WERI-Rb-1 (cell line): ENCODE data around the gene FAM216A.
"Not testable (repeated sequence)": the region's sequence is repeated elsewhere in the genome, so short reads cannot be mapped to it uniquely, and the experiment has no call there.

Experiments
- DNase-seq: peaks from one replicate; pipeline ENCODE4 v3.0.0-alpha.2; 2020
- H3K27ac ChIP-seq: fragments of 250-450 bp; sonication (Bioruptor Pico); 2 replicates; pipeline ENCODE4 v1.5.1; 2020; ENCODE audit warnings: mild to moderate bottlenecking, moderate library complexity
- H3K27me3 ChIP-seq: fragments of 250-450 bp; sonication (Bioruptor Pico); 2 replicates; pipeline ENCODE4 v1.5.1; 2021; ENCODE audit warnings: mild to moderate bottlenecking, low read depth, moderate library complexity; ENCODE audit not compliant: insufficient read depth, severe bottlenecking
- H3K36me3 ChIP-seq: fragments of 250-450 bp; sonication (Bioruptor Pico); 2 replicates; pipeline ENCODE4 v1.5.1; 2020; ENCODE audit warnings: mild to moderate bottlenecking, moderate library complexity
- H3K4me3 ChIP-seq: 2 replicates; pipeline ENCODE4 v1.5.1; 2011; ENCODE audit warnings: low read depth, mild to moderate bottlenecking, control low read depth, low read length
- H3K9me3 ChIP-seq: fragments of 250-450 bp; sonication (Bioruptor Pico); 2 replicates; pipeline ENCODE4 v1.5.1; 2021; ENCODE audit warnings: mild to moderate bottlenecking, moderate library complexity; ENCODE audit not compliant: severe bottlenecking
- TF ChIP-seq, protein P1 (sequence below): IDR thresholded peaks from 2 replicates; pipeline ENCODE4 v1.5.1; 2011; ENCODE audit warnings: low read depth, mild to moderate bottlenecking, control low read depth, inconsistent platforms, low read length

Gene FAM216A

DNA sequence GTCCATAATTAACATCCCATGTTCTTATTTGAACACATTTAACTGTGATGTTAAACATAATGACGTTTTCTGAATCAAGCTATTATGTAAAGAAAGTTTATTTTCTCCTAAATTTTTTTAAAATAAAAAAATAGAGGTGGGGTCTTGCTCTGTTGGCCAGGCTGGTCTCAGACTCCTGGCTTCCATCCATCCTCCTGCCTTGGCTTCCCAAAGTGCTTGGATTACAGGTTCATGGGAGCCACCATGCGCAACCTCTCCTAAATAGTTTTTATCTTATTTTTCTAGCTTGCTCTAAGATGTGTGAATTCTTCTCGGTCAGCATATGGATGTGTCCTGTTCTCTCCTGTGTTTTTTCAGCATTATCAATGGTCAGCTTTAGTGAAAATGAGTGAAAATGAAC is 36.7 kb downstream of the FAM216A start:
- TF ChIP-seq, protein P1, sequence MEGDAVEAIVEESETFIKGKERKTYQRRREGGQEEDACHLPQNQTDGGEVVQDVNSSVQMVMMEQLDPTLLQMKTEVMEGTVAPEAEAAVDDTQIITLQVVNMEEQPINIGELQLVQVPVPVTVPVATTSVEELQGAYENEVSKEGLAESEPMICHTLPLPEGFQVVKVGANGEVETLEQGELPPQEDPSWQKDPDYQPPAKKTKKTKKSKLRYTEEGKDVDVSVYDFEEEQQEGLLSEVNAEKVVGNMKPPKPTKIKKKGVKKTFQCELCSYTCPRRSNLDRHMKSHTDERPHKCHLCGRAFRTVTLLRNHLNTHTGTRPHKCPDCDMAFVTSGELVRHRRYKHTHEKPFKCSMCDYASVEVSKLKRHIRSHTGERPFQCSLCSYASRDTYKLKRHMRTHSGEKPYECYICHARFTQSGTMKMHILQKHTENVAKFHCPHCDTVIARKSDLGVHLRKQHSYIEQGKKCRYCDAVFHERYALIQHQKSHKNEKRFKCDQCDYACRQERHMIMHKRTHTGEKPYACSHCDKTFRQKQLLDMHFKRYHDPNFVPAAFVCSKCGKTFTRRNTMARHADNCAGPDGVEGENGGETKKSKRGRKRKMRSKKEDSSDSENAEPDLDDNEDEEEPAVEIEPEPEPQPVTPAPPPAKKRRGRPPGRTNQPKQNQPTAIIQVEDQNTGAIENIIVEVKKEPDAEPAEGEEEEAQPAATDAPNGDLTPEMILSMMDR: no peak
- Histone ChIP-seq H3K27me3 (no peaks in the 10 kb centered on the region), H3K4me3 (no peak overlapping the region), H3K9me3 (peaks cover 4% of the 10 kb centered on the region), H3K36me3 (peaks cover under 1% of the 10 kb centered on the region), H3K27ac (no peak overlapping the region)
- DNase-seq: no peak

DNA sequence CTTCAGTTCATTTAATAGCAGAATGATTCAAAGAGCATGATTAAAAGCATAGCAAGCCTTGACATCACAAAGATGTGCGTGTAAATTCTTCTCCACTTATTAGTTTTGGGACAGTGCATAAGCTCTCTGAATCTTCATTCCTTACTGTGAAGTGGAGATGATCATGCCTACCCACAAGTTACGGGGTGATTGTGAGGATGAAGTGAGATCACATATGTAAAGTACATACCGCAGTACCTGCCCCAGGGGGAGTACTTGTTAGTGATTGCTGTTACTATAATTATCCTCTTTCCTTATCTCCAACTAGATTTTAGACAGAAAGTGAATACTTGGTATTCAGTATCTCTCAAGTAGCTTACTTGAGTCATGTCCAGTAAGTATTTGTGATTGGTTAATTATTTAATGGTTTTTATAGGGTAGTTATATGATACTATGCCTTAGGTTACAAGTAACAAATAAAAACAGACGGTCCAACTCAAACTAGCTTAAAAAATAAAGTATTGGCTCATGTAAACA is 39.5 kb downstream of the FAM216A start:
- Histone ChIP-seq H3K27me3 (no peaks in the 10 kb centered on the region), H3K9me3 (no peaks in the 10 kb centered on the region), H3K4me3 (no peak overlapping the region), H3K27ac (no peak overlapping the region), H3K36me3 (no peaks in the 10 kb centered on the region)
- no peak for DNase-seq
- TF ChIP-seq, protein P1: no peak

DNA sequence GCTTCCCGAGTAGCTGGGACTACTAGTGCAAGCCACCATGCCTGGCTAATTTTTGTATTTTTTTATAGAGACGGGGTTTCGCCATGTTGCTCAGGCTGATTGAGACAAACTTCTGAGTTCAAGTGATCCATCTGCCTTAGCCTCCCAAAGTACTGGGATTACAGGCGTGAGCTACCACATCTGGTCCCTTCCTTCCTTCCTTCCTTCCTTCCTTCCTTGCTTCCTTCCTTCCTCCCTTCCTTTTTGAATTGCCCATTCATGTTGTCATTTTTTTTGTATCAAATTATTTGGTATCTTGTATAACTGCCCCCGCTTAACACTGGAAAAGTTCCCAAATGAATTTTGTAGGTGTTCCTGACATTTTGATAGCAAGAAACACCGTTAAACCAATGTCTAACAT is 45.2 kb downstream of the FAM216A start:
- Histone ChIP-seq H3K4me3 (no peak overlapping the region), H3K27me3 (no peaks in the 10 kb centered on the region), H3K36me3 (no peaks in the 10 kb centered on the region), H3K27ac (no peak overlapping the region), H3K9me3 (no peaks in the 10 kb centered on the region)
- DNase-seq: no peak
- TF ChIP-seq, protein P1: no peak

DNA sequence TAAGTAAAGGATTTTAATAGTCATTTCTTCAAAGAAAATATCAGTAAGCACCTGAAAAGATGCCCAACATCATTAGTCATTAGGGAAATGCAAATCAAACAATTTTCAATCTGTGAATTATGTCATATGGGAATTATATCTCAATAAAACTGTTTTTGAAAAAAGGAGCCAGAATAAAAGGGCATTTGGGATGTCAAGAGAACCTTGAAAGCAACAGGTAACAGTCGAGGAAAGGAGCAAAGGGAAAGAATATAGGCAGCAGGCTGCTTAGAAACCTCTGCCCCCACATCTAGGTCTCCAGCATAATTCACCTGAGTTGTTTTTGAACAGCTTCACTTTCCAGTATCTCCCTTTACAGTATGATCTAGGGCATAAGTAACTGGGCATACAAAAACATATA is 45.7 kb downstream of the FAM216A start:
- no peak for DNase-seq
- Histone ChIP-seq H3K9me3 (no peaks in the 10 kb centered on the region), H3K27ac (no peak overlapping the region), H3K4me3 (no peak overlapping the region), H3K36me3 (no peaks in the 10 kb centered on the region), H3K27me3 (no peaks in the 10 kb centered on the region)
- TF ChIP-seq, protein P1: no peak

DNA sequence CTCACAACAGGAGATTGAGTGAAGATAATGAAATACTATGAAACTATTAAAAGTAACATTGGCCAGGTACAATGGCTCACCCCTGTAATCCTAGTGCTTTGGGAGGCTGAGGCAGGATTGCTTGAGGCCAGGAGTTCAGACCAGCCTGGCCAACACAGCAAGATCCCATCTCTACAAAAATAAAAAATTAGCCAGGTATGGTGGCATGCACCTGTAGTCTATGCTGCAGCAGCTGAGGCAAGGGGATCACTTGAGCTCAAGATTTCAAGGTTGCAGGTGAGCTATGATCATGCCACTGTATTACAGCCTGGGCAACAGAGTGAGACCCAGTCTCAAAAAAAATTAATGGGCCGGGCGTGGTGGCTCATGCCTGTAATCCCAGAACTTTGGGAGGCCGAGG is 48.4 kb downstream of the FAM216A start:
- Histone ChIP-seq H3K27me3 (no peaks in the 10 kb centered on the region), H3K36me3 (no peaks in the 10 kb centered on the region), H3K4me3 (no peak overlapping the region), H3K9me3 (no peaks in the 10 kb centered on the region), H3K27ac (no peak overlapping the region)
- TF ChIP-seq, protein P1: no peak
- DNase-seq: no peak

DNA sequence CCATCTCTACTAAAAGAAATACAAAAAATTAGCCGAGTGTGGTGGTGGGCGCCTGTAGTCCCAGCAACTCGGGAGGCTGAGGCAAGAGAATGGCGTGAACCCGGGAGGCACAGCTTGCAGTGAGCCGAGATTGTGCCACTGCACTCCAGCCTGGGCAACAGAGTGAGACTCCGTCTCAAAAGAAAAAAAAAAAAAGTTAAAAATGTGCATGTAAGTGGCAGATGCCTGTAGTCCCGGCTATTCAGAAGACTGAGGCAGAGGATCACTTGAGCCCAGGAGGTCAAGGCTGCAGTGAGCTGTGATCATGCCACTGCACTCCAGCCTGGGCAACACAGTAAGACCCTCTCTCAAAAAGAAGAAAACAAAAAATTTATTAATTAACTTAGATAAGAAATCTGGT is 49.4 kb downstream of the FAM216A start:
- H3K36me3 ChIP-seq, H3K27ac ChIP-seq, H3K4me3 ChIP-seq: not testable (repeated sequence)

DNA sequence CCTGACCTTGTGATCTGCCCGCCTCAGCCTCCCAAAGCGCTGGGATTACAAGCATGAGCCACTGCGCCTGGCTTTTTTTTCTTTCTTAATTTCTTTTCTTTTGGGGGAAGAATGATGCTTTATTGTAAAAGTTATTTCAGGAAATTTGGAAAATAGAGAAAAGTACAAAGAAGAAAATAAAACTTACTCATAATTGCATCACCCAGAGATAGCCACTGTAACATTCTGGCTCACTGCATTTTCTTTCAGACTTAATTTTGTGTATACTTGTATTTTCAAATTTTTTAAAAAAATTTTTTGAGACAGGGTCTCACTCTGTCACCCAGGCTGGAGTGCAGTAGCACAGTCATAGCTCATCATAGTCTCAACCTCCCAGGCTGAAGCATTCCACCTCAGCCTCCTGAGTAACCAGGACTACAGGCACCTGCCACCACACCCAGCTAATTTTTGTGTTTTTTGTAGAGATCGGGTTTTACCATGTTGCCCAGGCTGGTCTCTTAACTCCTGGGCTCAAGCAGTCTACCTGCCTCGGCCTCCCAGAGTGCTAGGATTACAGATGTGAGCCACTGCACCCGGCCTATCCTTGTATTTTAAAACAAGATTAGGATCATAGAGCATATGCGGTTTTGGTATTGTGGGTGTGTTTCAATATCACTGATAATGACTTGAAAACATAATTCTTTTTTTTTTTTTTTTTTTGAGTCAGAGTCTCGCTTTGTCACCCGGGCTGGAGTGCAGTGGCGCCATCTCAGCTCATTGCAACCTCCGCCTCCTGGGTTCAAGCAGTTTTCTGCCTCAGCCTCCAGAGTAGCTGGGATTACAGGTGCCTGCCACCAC is 52.4 kb downstream of the FAM216A start:
- not testable (repeated sequence) for H3K9me3 ChIP-seq, H3K27ac ChIP-seq, H3K27me3 ChIP-seq, DNase-seq, H3K4me3 ChIP-seq, H3K36me3 ChIP-seq

More for the DNA sequence above, 49.4 kb downstream of the FAM216A start:
- DNase-seq, H3K27me3 ChIP-seq, H3K9me3 ChIP-seq: not testable (repeated sequence)
